GM10248 (cell line): Measurements from ENCODE around the gene CDKN2AIP.

Experiments
- CTCF ChIA-PET: fragments of 300-600 bp; sonication (Branson Sonifier 250); formaldehyde crosslinking; extraction: SDS; loops from one replicate; lab custom pipeline; 2021; ENCODE audit warnings: antibody characterized with exemption; lab: Yijun Ruan, JAX
- POLR2A ChIA-PET: fragments of 350-650 bp; sonication (Branson Sonifier 250); formaldehyde crosslinking; extraction: SDS; loops from one replicate; lab custom pipeline; 2020; ENCODE audit warnings: antibody characterized with exemption; lab: Yijun Ruan, JAX
- DNase-seq: peaks from one replicate; pipeline ENCODE4 v3.0.0; 2012; ENCODE audit errors: extremely low spot score
- CTCF ChIP-seq: IDR thresholded peaks from 2 replicates; pipeline ENCODE4 v1.5.1; 2012; ENCODE audit warnings: mild to moderate bottlenecking, low read depth; ENCODE audit errors: extremely low read depth, missing control alignments, control extremely low read depth

The CDKN2AIP gene

GRCh38 chr4:183441276-183441675 is 3.2 kb upstream of the CDKN2AIP start:
- no peak for DNase-seq
- no peak for TF ChIP-seq CTCF
- POLR2A ChIA-PET: no interaction called here
- CTCF ChIA-PET: interaction anchor here (0.9 kb wide), 1 partner anchor 11 kb away, joined by 3 read pairs; no protein-coding TSS in a partner anchor

- TF ChIP-seq CTCF: no peak
- ChIA-PET POLR2A (interaction anchor here (0.5 to 1.4 kb wide), 2 partner anchors 18 to 985 kb away, joined by 3 read pairs; no protein-coding TSS in a partner anchor), CTCF (interaction anchor here (1.0 to 1.7 kb wide), 8 partner anchors 10 to 246 kb away, joined by 3 to 6 read pairs (median 3); no protein-coding TSS in a partner anchor)
- no peak for DNase-seq
Measured at GRCh38 chr4:183443655-183444213, 702 bp upstream of the CDKN2AIP start.

GRCh38 chr4:183445097-183445428 is 627 bp downstream of the CDKN2AIP start:
- DNase-seq: no peak
- POLR2A ChIA-PET: no interaction called here
- CTCF ChIA-PET: no interaction called here
- TF ChIP-seq CTCF: no peak

- DNase-seq: no peak
- TF ChIP-seq CTCF: no peak
- CTCF ChIA-PET: interaction anchor here (1.5 to 1.6 kb wide), 2 partner anchors 9 to 10 kb away, joined by 3 to 5 read pairs; no protein-coding TSS in a partner anchor
- POLR2A ChIA-PET: no interaction called here
Measured at GRCh38 chr4:183447646-183448045, 3.2 kb downstream of the CDKN2AIP start.

- ChIA-PET CTCF (interaction anchor here (1.5 to 1.6 kb wide), 2 partner anchors 8 to 25 kb away, joined by 5 read pairs; no protein-coding TSS in a partner anchor), POLR2A (no interaction called here)
- TF ChIP-seq CTCF: no peak
- no peak for DNase-seq
Measured at GRCh38 chr4:183448436-183448835, 4.0 kb downstream of the CDKN2AIP start.

GRCh38 chr4:183449193-183449882 is 4.9 kb downstream of the CDKN2AIP start:
- TF ChIP-seq CTCF: no peak
- DNase-seq: no peak
- ChIA-PET CTCF (interaction anchor here (0.9 to 1.6 kb wide), 2 partner anchors 20 to 24 kb away, joined by 3 to 5 read pairs; no protein-coding TSS in a partner anchor), POLR2A (no interaction called here)
